NB4 (cell line): ENCODE data around the gene CRB1.

Experiments
- DNase-seq: peaks from one replicate; pipeline ENCODE4 v3.0.0; 2010; ENCODE audit warnings: low read depth
- H3K4me3 ChIP-seq: one replicate; pipeline ENCODE4 v1.5.1; 2011; ENCODE audit warnings: mild to moderate bottlenecking, low read depth, low read length, moderate library complexity
- MYC ChIP-seq: IDR thresholded peaks from 2 replicates; pipeline ENCODE4 v1.6.1; 2011; ENCODE audit warnings: low read depth, low read length
- POLR2A ChIP-seq: IDR thresholded peaks from 2 replicates; pipeline ENCODE4 v1.6.1; 2011; ENCODE audit warnings: mild to moderate bottlenecking; ENCODE audit not compliant: insufficient read length; ENCODE audit errors: extremely low read depth
- TF ChIP-seq, protein P1 (sequence below): IDR thresholded peaks from one replicate; pipeline ENCODE4 v1.5.1; 2012; ENCODE audit warnings: low read depth, low read length
- TF ChIP-seq, protein P2 (sequence below): IDR thresholded peaks from 2 replicates; pipeline ENCODE4 v1.6.1; 2011; ENCODE audit warnings: low read depth, low read length

CRB1 gene

DNA sequence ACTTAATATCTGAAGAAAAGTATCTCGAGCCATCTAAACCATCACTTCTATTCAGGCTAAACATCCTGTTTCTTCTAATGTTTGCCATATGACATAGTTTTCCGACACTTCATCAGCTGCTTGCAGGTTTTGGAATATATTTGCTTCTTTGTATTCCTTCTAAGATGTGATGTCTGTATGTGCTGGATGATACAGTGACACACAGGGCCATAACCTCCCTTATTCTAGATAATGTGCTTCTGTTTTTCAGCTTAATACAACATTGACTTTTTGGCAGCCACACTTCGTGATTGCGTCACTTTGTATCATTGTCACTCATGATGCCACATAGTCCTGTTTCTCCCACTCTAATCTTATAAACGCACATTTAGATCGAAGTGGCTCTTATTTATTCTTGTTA lies 156.3 kb downstream of the CRB1 start:
- no peak overlapping the region for H3K4me3 ChIP-seq
- TF ChIP-seq POLR2A = no peak
- no peak for TF ChIP-seq MYC
- TF ChIP-seq, protein P1, sequence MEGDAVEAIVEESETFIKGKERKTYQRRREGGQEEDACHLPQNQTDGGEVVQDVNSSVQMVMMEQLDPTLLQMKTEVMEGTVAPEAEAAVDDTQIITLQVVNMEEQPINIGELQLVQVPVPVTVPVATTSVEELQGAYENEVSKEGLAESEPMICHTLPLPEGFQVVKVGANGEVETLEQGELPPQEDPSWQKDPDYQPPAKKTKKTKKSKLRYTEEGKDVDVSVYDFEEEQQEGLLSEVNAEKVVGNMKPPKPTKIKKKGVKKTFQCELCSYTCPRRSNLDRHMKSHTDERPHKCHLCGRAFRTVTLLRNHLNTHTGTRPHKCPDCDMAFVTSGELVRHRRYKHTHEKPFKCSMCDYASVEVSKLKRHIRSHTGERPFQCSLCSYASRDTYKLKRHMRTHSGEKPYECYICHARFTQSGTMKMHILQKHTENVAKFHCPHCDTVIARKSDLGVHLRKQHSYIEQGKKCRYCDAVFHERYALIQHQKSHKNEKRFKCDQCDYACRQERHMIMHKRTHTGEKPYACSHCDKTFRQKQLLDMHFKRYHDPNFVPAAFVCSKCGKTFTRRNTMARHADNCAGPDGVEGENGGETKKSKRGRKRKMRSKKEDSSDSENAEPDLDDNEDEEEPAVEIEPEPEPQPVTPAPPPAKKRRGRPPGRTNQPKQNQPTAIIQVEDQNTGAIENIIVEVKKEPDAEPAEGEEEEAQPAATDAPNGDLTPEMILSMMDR = no peak
- TF ChIP-seq, protein P2, sequence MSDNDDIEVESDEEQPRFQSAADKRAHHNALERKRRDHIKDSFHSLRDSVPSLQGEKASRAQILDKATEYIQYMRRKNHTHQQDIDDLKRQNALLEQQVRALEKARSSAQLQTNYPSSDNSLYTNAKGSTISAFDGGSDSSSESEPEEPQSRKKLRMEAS = no peak
- no peak for DNase-seq

DNA sequence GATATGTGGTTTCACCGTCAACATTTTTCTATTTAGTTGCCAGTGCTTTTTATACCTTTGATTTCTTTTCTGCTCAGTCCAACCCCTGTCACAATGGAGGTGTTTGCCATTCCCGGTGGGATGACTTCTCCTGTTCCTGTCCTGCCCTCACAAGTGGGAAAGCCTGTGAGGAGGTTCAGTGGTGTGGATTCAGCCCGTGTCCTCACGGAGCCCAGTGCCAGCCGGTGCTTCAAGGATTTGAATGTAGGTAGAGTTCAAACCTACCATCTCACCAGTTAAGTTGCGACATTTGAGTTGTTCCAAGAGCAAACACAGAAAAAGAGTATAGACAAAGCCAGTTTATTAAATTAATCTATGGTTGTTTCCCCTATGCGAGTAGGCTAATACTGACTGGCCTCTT lies 161.3 kb downstream of the CRB1 start:
- DNase-seq = no peak
- H3K4me3 ChIP-seq = no peak overlapping the region
- TF ChIP-seq, protein P2 = no peak
- TF ChIP-seq MYC = no peak

DNA sequence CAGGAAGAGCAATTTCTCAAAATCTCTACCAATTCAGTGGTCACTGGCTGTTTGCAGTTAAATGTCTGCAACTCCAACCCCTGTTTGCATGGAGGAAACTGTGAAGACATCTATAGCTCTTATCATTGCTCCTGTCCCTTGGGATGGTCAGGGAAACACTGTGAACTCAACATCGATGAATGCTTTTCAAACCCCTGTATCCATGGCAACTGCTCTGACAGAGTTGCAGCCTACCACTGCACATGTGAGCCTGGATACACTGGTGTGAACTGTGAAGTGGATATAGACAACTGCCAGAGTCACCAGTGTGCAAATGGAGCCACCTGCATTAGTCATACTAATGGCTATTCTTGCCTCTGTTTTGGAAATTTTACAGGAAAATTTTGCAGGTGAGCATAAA lies 167.2 kb downstream of the CRB1 start:
- no peak for DNase-seq
- TF ChIP-seq POLR2A (no peak), MYC (no peak)
- TF ChIP-seq, protein P2 = no peak
- TF ChIP-seq, protein P1 = no peak
- H3K4me3 ChIP-seq = no peak overlapping the region

DNA sequence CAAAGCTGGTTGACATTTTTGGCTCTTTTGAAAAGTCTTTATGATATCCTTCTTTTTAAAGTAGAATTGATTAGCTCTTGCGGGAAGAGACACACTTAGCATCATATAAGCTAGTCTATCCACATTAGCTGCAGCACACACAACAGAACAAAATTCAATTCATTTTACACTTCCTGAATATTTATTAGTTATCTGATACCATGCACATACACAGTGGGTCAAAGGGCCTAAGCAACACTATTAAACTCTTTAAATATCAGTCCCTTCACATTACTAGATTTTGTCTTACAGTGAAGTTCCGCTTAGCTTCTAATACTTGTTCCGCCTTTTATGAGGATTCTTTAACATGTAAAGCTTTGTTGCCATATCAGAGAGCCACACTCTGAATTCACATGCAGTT lies 169.5 kb downstream of the CRB1 start:
- no peak for DNase-seq
- H3K4me3 ChIP-seq = no peak overlapping the region
- no peak for TF ChIP-seq POLR2A

DNA sequence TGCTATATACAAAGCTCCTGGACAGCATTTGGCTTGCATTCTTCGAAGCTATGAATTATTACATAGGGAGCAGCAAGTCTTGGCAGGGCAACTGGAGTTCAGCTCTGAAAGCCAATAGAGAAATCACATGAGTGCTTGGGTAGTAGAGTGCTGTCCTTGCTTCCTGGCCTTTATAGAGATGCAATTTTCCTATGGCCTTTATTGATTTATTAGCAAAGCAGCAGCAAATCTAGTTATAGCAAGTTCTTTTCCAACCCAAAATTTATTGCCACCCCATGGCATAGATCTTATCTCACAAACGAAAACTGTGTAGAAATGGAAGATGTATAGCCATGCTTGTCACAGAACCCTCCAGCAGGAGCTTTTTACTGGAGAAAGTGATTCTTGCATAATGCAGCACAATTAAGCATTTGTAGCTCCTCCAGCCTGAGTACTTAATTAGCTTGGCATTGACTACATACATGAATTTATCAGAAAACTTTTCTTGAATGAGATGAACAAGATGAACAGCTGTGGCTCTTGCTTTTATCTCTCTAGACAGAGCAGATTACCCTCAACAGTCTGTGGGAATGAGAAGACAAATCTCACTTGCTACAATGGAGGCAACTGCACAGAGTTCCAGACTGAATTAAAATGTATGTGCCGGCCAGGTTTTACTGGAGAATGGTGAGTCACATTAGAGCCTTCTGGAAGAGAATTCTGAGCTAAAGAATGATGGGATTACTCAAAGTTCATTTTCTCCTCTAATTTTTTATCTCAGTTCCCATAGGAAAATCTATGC lies 170.1 kb downstream of the CRB1 start:
- TF ChIP-seq, protein P1 = no peak
- TF ChIP-seq, protein P2 = no peak
- TF ChIP-seq POLR2A = no peak
- no peak for TF ChIP-seq MYC
- no peak for DNase-seq
- no peak overlapping the region for H3K4me3 ChIP-seq

DNA sequence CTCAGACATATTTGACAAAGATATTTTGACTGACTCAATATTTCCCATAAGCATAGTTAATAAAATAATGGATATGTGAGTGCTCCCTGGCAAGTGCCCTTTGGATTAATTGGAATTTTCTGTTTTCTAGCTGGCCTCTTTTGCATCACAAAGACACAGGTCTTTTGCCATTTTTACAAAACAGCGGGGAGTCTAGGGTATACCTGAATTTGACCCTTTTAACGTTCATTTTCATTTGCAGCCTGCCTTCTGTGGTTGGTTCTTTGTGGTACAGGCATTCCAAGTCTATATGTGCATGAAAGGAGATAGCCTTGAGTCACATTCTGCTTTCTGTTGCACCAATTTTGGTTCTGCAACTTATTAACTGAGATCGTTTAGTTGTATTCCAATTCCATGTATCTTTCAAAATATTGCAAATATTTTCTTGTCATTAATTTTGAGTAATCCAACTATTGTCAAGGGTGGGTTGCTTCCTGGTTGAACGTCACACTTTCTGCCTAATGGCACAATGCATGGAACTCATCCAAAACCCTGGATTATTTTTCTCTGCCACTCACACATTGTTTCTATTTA lies 171.7 kb downstream of the CRB1 start:
- TF ChIP-seq, protein P1 = no peak
- TF ChIP-seq MYC (no peak), POLR2A (no peak)
- TF ChIP-seq, protein P2 = no peak
- DNase-seq = no peak
- H3K4me3 ChIP-seq = no peak overlapping the region
